IMR-90 (cell line): Measurements from ENCODE around the gene P2RX5.

Source experiments
- CTCF ChIP-seq: conservative IDR thresholded peaks from 2 replicates; pipeline ENCODE4 v1.5.1; 2012; ENCODE audit warnings: mild to moderate bottlenecking, low read depth, low read length, improper control_type of control experiment
- FOS ChIP-seq: fragments of 150-350 bp; IDR thresholded peaks from 2 replicates; pipeline ENCODE4 v1.6.1; 2016; ENCODE audit warnings: low read depth, low read length
- RAD21 ChIP-seq: IDR thresholded peaks from 2 replicates; pipeline ENCODE4 v1.6.1; 2012; ENCODE audit warnings: low read length, improper control_type of control experiment
- SMC3 ChIP-seq: fragments of 150-350 bp; IDR thresholded peaks from 2 replicates; pipeline ENCODE4 v1.6.1; 2016; ENCODE audit warnings: low read depth, mild to moderate bottlenecking, antibody characterized with exemption, low read length, moderate library complexity

GRCh38 chr17:3666516-3666915 is 29.4 kb downstream of the P2RX5 start:
- TF ChIP-seq CTCF (no peak), FOS (no peak), RAD21 (no peak), SMC3 (no peak)
